Gastroesophageal sphincter (tissue), 4 donors: ENCODE results near the gene FOXD4L1. TPM values are rescaled to one million over a fixed set of nuclear protein-coding genes. Genes with fewer than 3 reads are reported as not detected.
"Not testable (repeated sequence)": the region's sequence is repeated elsewhere in the genome, so short reads cannot be mapped to it uniquely, and the experiment has no call there.

ENCODE experiments used
- ATAC-seq: fragments of 150-250 bp; one replicate; pipeline ENCODE4 v1.9.1; 2016; ENCODE audit warnings: mild to moderate bottlenecking, moderate library complexity
- H3K27ac ChIP-seq, 4 donors: fragments of 200-600 bp; sonication (generic) in 3 of 4; 1 replicate in 3 of 4; 2 replicates in 1 of 4; pipeline ENCODE4 v1.5.1; 2016 to 2019
- H3K27me3 ChIP-seq: fragments of 200-600 bp; sonication (generic); one replicate; pipeline ENCODE4 v1.5.1; 2019
- H3K36me3 ChIP-seq, 2 donors: fragments of 200-600 bp; sonication (generic); one replicate each; pipeline ENCODE4 v1.5.1; 2019; ENCODE audit warnings: control low read depth in 1 of 2
- H3K4me1 ChIP-seq, 3 donors: fragments of 200-600 bp; sonication (generic); 1 replicate in 2 of 3; 2 replicates in 1 of 3; pipeline ENCODE4 v1.5.1; 2016 to 2019; ENCODE audit warnings: control low read depth in 2 of 3
- H3K4me3 ChIP-seq, 2 donors: fragments of 200-600 bp; sonication (generic); one replicate each; pipeline ENCODE4 v1.5.1; 2019; ENCODE audit warnings: mild to moderate bottlenecking in 1 of 2, moderate library complexity in 1 of 2
- H3K9me3 ChIP-seq, 3 donors: fragments of 200-600 bp; sonication (generic); one replicate each; pipeline ENCODE4 v1.5.1; 2017 to 2019; ENCODE audit warnings: control low read depth in 2 of 3
- WGBS, 2 donors: methylation state at CpG; one replicate each; pipeline ENCODE4 v1.1.5; 2018; ENCODE audit warnings: low coverage in 1 of 2; 5-methylcytosine and 5-hydroxymethylcytosine counted together
- total RNA-seq, 4 donors: library from RNA; depleted of rRNA; stranded (reverse); fragments of >200 nt; gene quantifications; one replicate each; pipeline ENCODE4 v1.1.0, GENCODE V29; 2016

Gene FOXD4L1
- under 1 TPM in 1 of 4 donors, not detected in 3; 0.50 TPM for total RNA-seq

DNA sequence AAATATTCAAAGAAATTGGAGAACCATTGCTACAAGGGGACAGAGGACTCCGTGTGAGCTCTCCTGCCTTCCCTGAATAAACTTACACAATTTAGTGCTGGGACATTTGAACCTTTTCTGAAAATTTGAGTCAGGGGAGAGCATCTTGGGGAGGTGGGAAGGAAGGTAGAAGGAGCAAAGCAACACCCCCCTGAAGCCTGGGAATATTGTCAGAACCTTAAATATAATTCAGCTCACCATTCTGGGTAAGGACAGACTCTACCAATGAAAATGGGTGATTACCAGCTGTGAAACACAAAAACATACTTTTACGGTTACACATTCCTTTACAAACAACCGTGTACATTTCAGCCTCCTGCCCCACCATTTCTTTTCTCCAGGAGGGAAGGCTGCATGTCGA is at the start of gene FOXD4L1:
FOXD4L1 (plus strand) TSS at position 301 of the 400 bp plus-strand sequence. CDS start 592 bp downstream, outside the sequence.
- peaks cover 42% of the 10 kb centered on the region for H3K27me3 ChIP-seq

DNA sequence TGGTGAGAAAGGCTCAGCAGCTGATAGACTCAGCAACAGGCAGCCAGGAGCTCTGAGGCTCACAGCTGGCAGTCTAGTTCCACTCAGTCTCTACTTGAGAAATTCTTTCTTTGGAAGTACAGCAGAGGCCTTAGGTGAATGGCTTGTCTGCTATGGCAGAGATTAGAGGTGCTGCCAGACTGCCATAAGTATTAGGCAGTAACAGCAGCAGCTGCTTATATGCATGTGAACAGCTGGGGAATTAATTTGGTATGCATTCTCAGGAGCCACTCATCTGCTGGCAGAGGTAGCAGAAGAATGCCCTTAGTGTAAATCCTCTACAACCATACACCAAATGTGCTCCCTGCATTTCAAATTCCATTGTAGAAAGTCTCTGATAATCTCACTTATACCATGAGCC is 32.7 kb upstream of the FOXD4L1 start:
- not testable (repeated sequence) for H3K4me3 ChIP-seq, H3K27ac ChIP-seq, H3K36me3 ChIP-seq, ATAC-seq, H3K4me1 ChIP-seq, H3K9me3 ChIP-seq, H3K27me3 ChIP-seq

More for the DNA sequence above, at the start of gene FOXD4L1:
- H3K27ac ChIP-seq, H3K4me3 ChIP-seq, H3K9me3 ChIP-seq, ATAC-seq, H3K36me3 ChIP-seq: not testable (repeated sequence)
- H3K4me1 ChIP-seq = peaks cover 0 to 29% (median 8%) of the 10 kb centered on the region in 3 donors
- WGBS, 2 donors = 59 to 80% methylated on average over 1 to 2 of the region's 4 CpGs

DNA sequence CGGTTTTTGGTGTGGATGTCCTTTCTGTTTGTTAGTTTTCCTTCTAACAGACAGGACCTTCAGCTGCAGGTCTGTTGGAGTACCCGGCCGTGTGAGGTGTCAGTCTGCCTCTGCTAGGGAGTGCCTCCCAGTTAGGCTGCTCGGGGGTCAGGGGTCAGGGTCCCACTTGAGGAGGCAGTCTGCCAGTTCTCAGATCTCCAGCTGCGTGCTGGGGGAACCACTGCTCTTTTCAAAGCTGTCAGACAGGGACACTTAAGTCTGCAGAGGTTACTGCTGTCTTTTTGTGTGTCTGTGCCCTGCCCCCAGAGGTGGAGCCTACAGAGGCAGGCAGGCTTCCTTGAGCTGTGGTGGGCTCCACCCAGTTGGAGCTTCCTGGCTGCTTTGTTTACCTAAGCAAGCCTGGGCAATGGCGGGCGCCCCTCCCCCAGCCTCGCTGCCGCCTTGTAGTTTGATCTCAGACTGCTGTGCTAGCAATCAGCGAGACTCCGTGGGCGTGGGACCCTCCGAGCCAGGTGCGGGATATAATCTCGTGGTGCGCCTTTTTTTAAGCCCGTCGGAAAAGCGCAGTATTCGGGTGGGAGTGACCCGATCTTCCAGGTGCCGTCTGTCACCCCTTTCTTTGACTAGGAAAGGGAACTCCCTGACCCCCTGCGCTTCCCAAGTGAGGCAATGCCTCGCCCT is 21.6 kb upstream of the FOXD4L1 start:
- peaks cover 0 to 11% of the 10 kb centered on the region in 2 donors for H3K36me3 ChIP-seq
- not testable (repeated sequence) for H3K27me3 ChIP-seq, H3K9me3 ChIP-seq, ATAC-seq, H3K4me3 ChIP-seq, H3K4me1 ChIP-seq, H3K27ac ChIP-seq
- 83% methylated on average over 1 of the region's 24 CpGs; no CpG with 5 or more reads in 1 of the 2 donors for WGBS, 2 donors

DNA sequence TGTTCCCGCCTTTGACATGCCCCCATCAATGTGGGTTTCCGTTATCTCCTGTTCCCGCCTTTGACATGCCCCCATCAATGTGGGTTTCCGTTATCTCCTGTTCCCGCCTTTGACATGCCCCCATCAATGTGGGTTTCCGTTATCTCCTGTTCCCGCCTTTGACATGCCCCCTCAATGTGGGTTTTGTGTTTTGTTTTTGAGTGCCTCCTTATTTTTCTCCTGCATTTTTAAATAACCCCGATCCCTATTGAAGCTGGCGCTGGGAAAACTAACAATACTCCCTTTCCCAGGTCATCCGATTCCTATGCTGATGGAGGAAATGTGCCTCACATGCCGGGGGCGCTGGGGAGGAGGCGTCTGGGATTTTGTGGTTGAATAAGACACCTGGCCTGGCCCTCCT is 1.9 kb upstream of the FOXD4L1 start:
- WGBS, 2 donors = 95 to 98% methylated on average over 7 to 9 of the region's 13 CpGs
- Histone ChIP-seq H3K4me1 (peaks cover 0 to 14% (median 0%) of the 10 kb centered on the region in 3 donors), H3K27me3 (peaks cover 26% of the 10 kb centered on the region)
- H3K9me3 ChIP-seq, H3K4me3 ChIP-seq, ATAC-seq, H3K36me3 ChIP-seq, H3K27ac ChIP-seq: not testable (repeated sequence)

DNA sequence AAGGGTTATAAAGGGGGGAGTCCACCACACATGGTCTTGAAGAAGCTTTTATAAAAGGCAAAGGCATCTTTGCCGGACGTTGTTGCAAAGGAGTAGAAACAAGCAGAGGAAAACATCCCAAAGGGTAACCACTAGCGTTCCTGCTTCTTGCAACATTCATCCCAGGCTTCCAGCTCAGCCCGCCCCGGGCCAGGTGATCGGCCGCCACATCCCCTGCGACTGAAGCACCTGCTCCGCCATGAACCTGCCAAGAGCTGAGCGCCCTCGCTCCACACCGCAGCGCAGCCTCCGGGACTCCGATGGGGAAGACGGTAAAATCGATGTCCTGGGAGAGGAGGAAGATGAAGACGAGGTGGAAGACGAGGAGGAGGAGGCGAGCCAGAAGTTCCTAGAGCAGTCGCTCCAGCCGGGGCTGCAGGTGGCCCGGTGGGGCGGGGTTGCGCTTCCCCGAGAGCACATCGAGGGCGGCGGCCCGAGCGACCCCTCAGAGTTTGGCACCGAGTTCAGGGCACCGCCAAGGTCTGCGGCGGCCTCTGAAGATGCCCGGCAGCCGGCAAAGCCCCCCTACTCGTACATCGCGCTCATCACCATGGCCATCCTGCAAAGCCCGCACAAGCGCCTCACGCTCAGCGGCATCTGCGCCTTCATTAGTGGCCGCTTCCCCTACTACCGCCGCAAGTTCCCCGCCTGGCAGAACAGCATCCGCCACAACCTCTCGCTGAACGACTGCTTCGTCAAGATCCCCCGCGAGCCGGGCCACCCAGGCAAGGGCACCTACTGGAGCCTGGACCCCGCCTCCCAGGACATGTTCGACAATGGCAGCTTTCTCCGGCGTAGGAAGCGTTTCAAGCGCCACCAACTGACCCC is 787 bp downstream of the FOXD4L1 start:
- H3K36me3 ChIP-seq, ATAC-seq, H3K4me3 ChIP-seq, H3K9me3 ChIP-seq, H3K27ac ChIP-seq: not testable (repeated sequence)
- WGBS, 2 donors = 13% methylated on average over 3 of the region's 62 CpGs; no CpG with 5 or more reads in 1 of the 2 donors
- peaks cover 0 to 38% (median 15%) of the 10 kb centered on the region in 3 donors for H3K4me1 ChIP-seq
- H3K27me3 ChIP-seq = peaks cover 51% of the 10 kb centered on the region

DNA sequence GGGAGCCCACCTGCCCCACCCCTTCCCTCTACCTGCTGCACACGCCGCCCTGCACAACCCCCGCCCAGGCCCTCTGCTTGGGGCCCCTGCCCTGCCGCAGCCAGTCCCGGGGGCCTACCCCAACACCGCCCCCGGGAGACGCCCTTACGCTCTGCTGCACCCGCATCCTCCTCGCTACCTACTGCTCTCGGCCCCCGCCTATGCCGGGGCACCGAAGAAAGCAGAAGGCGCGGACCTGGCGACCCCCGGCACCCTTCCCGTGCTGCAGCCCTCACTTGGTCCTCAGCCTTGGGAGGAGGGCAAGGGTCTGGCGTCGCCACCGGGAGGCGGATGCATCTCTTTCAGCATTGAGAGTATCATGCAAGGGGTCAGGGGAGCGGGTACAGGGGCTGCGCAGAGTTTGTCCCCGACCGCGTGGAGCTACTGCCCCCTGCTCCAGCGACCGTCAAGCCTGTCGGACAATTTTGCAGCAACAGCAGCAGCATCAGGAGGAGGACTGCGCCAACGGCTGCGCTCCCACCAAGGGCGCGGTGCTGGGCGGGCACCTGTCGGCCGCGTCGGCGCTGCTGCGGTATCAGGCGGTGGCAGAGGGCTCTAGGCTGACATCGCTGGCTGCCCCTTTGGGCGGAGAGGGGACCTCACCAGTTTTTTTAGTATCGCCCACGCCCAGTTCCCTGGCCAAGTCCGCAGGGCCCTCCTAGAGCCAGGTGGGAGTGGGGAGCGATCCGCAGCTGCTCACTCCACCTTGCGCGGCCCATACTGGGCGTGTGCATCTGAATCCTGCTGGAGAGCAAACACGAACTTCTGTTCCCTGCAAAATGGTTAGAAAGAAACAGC is 1.6 kb downstream of the FOXD4L1 start:
- ATAC-seq, H3K27ac ChIP-seq, H3K9me3 ChIP-seq, H3K36me3 ChIP-seq, H3K4me3 ChIP-seq: not testable (repeated sequence)
- Histone ChIP-seq H3K27me3 (peaks cover 54% of the 10 kb centered on the region), H3K4me1 (peaks cover 0 to 39% (median 15%) of the 10 kb centered on the region in 3 donors)
- WGBS, 2 donors = 5% methylated on average over 4 of the region's 56 CpGs; no CpG with 5 or more reads in 1 of the 2 donors

DNA sequence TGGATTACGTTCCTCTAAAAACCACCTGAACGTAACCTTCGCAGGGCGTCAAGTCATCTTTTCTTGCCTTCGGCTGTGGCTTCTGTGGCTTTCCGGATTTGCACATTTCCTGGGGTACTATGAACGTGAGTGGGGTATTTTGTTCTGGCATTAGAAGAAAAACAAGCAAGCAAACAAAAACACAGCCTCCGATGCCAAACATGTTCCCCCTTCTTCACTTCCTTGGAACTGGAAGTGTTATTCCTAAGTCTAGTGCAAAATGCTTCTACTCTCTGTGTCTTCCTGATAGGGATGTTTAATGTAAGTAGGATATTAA is 2.2 kb downstream of the FOXD4L1 start:
- H3K4me3 ChIP-seq, H3K9me3 ChIP-seq, H3K36me3 ChIP-seq, H3K27ac ChIP-seq, ATAC-seq: not testable (repeated sequence)
- Histone ChIP-seq H3K4me1 (peaks cover 0 to 39% (median 15%) of the 10 kb centered on the region in 3 donors), H3K27me3 (peaks cover 60% of the 10 kb centered on the region)
- 0 to 12% methylated on average over 1 to 7 of the region's 8 CpGs for WGBS, 2 donors

DNA sequence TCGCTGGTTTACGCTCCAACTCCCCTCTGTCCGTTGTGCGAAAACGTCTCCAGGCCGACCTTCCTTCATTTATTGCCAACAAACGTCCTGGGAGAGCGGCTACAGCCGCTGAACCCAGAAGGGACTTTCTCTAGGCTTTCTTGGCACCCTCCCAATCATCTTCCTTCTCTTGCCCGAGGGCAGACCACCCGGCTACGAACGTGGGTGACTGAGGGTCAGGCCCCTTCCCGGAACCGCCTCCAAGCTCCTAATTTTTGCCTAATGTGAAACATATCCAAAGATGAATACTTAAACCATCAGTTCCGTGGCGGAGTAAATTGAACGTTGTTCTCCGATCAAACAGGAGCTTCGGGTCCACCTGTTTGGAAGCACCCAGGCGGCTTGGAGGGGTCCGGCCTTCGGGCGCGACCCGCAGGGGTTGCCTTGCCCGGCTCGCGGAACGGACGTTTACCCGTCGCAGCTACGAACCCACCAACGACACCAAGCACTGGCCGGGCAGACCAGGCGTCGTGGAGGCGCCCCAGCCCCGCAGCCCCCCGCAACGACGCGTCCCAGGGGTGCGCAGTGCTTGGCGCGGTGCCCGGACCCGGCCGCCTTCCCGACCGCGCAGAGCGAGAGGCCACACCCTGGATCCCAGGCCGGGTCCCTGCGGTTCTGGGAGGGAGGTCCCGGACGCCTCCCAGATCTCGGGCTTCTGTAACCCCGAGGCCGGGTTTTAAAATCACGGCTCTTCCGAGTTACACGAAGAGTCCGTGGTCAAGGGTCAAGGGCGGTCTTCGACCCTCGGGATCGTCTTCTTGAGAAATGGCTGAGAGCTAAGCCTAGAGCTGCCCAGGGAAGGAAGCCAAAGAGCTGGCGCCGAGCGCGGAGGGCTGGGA is 4.0 kb downstream of the FOXD4L1 start:
- ATAC-seq = peak; percentile 13
- H3K27me3 ChIP-seq = peaks cover 72% of the 10 kb centered on the region
- no CpG with 5 or more reads among the region's 73 CpGs for WGBS, 2 donors
- H3K9me3 ChIP-seq, H3K27ac ChIP-seq, H3K36me3 ChIP-seq: not testable (repeated sequence)
- peaks cover 0 to 39% (median 15%) of the 10 kb centered on the region in 3 donors for H3K4me1 ChIP-seq
- H3K4me3 ChIP-seq = peak overlapping the region; percentile 18 to 56

DNA sequence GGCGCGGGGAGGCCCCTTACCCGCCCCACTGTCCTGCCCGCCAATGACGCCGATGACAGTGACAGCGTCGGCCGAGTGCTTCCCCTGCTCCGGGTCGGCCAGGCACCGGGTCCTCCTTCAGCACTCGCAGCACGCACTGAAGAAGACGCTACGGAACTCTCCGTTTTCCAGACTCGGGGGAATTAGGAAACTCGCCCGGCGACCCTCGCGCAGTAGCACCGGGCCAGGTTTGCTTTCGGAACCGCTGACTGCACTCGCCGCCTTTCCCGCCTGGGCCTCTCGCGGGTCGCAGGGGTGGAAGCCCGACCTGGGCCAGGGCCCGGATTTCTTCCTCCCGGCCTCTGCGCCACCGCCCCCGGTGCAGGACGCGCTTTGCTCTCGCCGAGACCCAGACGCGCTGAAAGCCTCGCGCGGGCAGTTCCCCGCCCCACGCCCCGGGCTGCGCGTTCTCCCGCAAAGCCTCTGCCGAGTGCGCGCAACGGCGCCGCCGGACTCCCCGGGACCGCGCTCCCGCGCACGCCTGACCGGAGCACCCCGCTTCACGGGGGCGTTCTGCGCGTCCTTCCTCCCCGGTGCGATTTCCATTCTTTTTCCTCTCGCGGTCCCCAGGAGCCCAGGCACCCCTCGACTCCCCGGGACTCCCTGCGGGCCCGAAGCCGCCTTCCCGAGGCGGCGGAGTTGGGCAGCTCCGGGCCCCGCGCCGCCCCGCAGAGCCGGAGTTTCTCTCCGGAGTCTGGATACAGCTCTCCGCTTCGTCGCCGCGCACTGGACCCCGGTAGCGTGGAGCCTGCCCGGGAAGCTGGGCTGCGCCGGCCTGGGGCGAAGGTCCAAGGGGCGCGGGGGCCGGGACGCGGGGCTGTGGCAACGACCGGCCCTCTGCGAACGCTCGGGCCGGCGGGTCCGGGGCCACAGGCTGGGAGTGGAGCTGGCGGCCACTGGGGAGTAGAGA is 4.9 kb downstream of the FOXD4L1 start:
- peaks cover 0 to 39% (median 15%) of the 10 kb centered on the region in 3 donors for H3K4me1 ChIP-seq
- peaks cover 80% of the 10 kb centered on the region for H3K27me3 ChIP-seq
- peak; percentile 63 for ATAC-seq
- H3K9me3 ChIP-seq, H3K27ac ChIP-seq, H3K36me3 ChIP-seq: not testable (repeated sequence)
- 0% methylated on average over 3 of the region's 116 CpGs; no CpG with 5 or more reads in 1 of the 2 donors for WGBS, 2 donors
- H3K4me3 ChIP-seq = peak overlapping the region; percentile 18 to 56

DNA sequence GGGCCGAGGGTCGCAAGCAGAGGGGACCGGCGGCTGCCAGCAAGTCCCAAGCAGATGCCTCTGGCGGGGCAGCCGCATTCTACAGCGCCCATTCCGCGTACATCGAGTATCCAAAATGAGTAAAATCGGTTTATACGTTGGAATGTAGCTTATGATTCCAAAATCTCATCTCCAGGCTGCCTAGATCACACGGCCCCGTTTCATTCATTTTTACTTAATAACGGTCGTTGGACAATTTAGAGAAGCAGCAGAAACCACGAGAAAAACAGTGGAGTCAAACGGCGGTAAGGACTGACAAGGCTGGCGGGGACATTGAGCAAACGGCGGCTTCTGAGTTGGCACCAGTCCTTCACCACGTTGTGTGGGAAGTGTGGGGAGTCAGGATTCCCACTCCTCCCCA is 5.6 kb downstream of the FOXD4L1 start:
- Histone ChIP-seq H3K4me1 (peaks cover 0 to 39% (median 15%) of the 10 kb centered on the region in 3 donors), H3K27me3 (peaks cover 83% of the 10 kb centered on the region), H3K4me3 (peak overlapping the region in 1 of 2 donors; percentile 56)
- not testable (repeated sequence) for ATAC-seq, H3K9me3 ChIP-seq, H3K36me3 ChIP-seq, H3K27ac ChIP-seq
- WGBS, 2 donors = 3 to 10% methylated on average over 6 to 11 of the region's 23 CpGs

DNA sequence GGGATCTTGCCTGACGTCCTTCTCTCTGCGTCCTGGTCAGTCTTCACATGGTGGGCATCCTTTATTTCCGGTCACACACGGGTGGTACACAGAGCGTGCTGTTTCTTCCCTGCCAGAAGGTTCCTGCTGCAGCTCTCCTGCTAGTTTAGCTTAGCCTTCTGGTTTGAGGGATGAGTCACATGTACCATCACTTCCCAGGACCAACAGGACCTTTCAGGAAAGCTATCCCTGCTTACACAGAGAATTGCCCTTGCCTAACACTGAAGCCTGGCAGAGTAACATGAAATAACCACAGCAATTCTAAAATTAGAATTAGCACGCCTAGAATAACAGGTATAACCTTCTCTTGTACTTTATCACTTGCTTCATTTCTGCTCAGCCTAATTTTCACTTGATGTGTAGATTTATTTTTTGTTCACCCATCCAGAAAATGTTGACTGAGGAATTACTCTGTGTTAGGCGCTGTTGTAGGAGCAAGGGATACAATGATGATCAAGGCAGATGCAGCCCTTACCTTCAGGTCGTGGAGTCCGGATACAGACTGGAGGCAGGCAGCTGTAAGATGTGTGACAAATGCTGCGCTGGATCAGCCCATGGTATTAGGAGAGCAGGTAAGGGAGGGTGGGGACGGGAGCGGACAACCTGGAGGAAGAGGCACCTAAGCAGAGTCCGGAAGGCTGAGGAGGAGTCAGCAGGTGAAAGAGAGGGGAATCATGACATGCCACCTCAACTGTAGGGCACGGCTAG is 9.1 kb downstream of the FOXD4L1 start:
- peaks cover 52% of the 10 kb centered on the region for H3K27me3 ChIP-seq
- not testable (repeated sequence) for H3K27ac ChIP-seq, ATAC-seq, H3K9me3 ChIP-seq, H3K4me3 ChIP-seq, H3K36me3 ChIP-seq
- WGBS, 2 donors = 7% methylated on average over 4 of the region's 14 CpGs; no CpG with 5 or more reads in 1 of the 2 donors
- peaks cover 0 to 18% (median 15%) of the 10 kb centered on the region in 3 donors for H3K4me1 ChIP-seq
